ENCODE measurements around the gene SLC6A12.

The SLC6A12 gene

DNA sequence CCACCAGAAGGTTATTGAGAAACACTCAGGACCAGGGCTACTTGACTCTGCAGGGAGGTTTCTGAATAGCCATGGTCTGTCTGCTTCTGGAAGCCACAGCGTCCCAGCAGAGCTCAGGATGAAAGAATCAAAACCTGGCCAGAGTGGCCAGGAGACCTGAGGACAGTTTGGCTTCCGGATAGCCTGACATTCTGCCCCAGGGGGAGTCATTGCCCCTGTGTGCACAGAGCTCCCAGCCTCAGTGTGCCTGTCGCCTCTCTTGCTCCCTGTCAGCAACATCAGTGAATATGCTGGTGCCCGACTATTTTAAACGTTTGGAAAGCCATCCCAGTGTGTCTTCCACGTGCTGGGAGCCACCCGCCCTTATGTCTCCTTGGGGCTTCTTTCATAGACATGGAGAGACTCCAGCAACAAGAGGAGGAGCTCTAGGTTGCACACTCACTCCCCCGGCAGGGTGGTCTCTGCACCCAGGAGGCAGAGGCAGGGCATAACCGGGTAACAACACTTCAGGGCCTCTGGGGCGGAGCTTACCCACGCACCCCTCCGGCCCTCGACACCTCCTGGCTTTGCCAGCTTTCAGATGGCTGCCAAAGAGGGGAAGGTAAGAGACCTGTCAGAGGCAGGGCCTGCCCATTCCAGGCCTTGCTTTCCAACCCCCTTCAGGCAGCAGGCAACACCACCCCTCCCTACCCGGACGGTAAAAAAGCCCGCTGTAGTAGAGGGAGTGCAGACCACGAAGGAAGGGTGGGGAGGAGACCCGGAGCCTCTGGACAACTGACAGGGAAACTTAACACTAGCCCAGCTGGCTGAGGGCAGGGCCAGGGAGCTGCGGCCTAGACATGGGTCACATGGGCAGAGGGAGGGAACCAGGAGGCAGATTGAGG is 19.0 kb upstream of the SLC6A12 start:
- Histone ChIP-seq H3F3A (ENCODE audit: insufficient read depth, low read length) (no peaks in the 10 kb centered on the region), H3K4me2 (ENCODE audit: low read length) (no peak overlapping the region), H3K9me2 (ENCODE audit: low read depth, low read length) (no peaks in the 10 kb centered on the region), H3K27me3 (ENCODE audit: insufficient read depth, low read length) (peaks cover 8% of the 10 kb centered on the region; the same call in 1 of the 2 replicates), H3K27ac (ENCODE audit: low read depth, low read length, poor library complexity, severe bottlenecking) (no peak overlapping the region), H4K20me1 (ENCODE audit: insufficient read depth, low read length) (no peaks in the 10 kb centered on the region), H3K36me3 (ENCODE audit: insufficient read depth, low read length) (no peaks in the 10 kb centered on the region), H3K9me3 (ENCODE audit: low read length) (peaks cover 6% of the 10 kb centered on the region), H3K4me3 (ENCODE audit: low read depth, low read length, poor library complexity, severe bottlenecking) (no peak overlapping the region), H3K79me2 (ENCODE audit: insufficient read depth, low read length) (no peaks in the 10 kb centered on the region), H2AFZ (ENCODE audit: low read length) (no peak overlapping the region), H3K4me1 (ENCODE audit: insufficient read depth, low read length, severe bottlenecking) (no peaks in the 10 kb centered on the region), H3K9ac (ENCODE audit: low read length) (no peak overlapping the region)
- TF ChIP-seq, protein P1, sequence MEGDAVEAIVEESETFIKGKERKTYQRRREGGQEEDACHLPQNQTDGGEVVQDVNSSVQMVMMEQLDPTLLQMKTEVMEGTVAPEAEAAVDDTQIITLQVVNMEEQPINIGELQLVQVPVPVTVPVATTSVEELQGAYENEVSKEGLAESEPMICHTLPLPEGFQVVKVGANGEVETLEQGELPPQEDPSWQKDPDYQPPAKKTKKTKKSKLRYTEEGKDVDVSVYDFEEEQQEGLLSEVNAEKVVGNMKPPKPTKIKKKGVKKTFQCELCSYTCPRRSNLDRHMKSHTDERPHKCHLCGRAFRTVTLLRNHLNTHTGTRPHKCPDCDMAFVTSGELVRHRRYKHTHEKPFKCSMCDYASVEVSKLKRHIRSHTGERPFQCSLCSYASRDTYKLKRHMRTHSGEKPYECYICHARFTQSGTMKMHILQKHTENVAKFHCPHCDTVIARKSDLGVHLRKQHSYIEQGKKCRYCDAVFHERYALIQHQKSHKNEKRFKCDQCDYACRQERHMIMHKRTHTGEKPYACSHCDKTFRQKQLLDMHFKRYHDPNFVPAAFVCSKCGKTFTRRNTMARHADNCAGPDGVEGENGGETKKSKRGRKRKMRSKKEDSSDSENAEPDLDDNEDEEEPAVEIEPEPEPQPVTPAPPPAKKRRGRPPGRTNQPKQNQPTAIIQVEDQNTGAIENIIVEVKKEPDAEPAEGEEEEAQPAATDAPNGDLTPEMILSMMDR (IDR thresholded peaks at IDR 0.05; ENCODE audit: low read length), result no peak
- TF ChIP-seq EZH2 (IDR thresholded peaks at IDR 0.05; ENCODE audit: borderline replicate concordance, low read length), result no peak

DNA sequence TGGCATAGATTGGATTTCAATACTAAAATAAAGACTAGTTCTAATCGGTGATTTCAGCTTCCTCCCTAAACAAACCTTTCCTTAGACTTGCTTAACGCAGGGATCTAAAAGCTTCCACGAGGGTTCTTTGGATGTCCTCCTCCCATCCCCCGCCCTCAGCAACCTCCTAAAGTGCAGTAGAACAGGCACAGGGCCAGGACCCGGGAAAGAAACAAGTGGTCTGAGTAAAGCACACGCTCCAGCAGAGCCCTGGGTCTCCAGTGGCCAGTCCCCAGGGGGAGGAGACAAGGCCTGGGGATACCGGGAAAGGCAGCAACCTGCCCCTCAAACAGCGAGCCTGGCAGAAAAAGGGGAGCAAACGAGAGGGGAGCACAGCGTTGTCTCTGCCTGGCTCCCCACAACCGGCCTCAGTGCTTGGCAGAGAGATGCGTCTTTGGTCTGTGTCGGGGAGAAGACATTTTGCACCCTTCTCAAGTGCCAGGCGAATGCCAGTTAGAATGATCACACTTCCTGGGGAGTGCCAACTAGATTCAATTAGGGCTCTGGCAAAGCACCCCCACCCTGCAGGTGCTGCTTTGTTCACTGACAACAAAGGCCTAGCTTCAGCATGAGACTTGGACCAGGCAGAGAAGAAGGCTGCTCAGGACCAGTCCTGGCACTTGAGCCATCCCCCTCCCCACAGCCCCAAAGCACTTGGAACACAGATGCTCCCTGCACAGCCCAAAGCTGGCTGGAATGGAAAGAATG is 17.1 kb upstream of the SLC6A12 start:
- Histone ChIP-seq H3K9me2 (ENCODE audit: low read depth, low read length) (no peaks in the 10 kb centered on the region), H2AFZ (ENCODE audit: low read length) (no peak overlapping the region)

DNA sequence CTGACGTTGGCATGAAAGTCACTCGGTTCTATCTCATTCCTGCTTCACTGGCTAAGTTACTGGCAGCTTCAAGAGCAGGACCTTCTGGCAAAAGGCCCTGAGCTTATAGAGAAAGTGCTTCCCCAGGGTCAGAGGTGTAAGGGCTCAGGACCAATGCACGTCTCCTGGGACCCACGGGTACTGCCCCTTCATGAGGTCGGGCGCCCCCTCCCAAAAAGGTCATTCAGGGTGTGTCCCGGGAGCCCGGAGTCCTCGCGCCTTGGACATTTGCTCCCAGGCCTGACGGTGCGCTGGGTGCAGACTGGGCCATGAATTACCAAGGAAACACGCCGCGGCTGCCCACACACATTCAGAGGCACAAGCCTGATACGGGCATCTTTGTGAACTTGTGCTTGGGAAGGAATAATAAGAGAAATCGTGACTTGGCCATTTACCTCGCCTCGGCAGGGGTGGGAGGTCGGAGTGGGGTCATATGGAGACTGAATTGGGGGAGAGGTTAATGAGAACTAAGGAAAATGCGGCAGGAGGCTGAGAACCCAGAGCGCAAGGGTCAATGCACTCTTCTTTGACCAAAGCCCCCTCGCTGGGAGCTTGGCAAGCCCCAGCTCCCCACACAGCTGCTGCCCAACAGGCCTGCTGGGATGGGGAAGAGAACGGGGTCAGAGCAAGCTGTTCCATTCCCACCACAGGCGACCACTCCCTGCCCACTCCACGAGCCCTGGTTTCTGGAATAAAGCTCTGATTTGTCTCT is 15.7 kb upstream of the SLC6A12 start:
- Histone ChIP-seq H3K27me3 (ENCODE audit: insufficient read depth, low read length) (no peaks in the 10 kb centered on the region; the same call in 1 of the 2 replicates), H3K79me2 (ENCODE audit: insufficient read depth, low read length) (no peaks in the 10 kb centered on the region), H3K9me2 (ENCODE audit: low read depth, low read length) (no peaks in the 10 kb centered on the region), H4K20me1 (ENCODE audit: insufficient read depth, low read length) (no peaks in the 10 kb centered on the region), H3F3A (ENCODE audit: insufficient read depth, low read length) (no peaks in the 10 kb centered on the region), H3K27ac (ENCODE audit: low read depth, low read length, poor library complexity, severe bottlenecking) (no peak overlapping the region), H3K36me3 (ENCODE audit: insufficient read depth, low read length) (no peaks in the 10 kb centered on the region), H3K4me3 (ENCODE audit: low read depth, low read length, poor library complexity, severe bottlenecking) (no peak overlapping the region), H2AFZ (ENCODE audit: low read length) (no peak overlapping the region), H3K9ac (ENCODE audit: low read length) (no peak overlapping the region), H3K9me3 (ENCODE audit: low read length) (no peaks in the 10 kb centered on the region), H3K4me2 (ENCODE audit: low read length) (no peak overlapping the region), H3K4me1 (ENCODE audit: insufficient read depth, low read length, severe bottlenecking) (no peaks in the 10 kb centered on the region)
- TF ChIP-seq EZH2 (IDR thresholded peaks at IDR 0.05; ENCODE audit: borderline replicate concordance, low read length), result no peak
- TF ChIP-seq, protein P1 (IDR thresholded peaks at IDR 0.05; ENCODE audit: low read length), result no peak

More for the DNA sequence above, 17.1 kb upstream of the SLC6A12 start:
- Histone ChIP-seq H3K36me3 (ENCODE audit: insufficient read depth, low read length) (no peaks in the 10 kb centered on the region), H3K9ac (ENCODE audit: low read length) (no peak overlapping the region), H3F3A (ENCODE audit: insufficient read depth, low read length) (no peaks in the 10 kb centered on the region), H3K4me3 (ENCODE audit: low read depth, low read length, poor library complexity, severe bottlenecking) (no peak overlapping the region), H3K79me2 (ENCODE audit: insufficient read depth, low read length) (no peaks in the 10 kb centered on the region), H3K9me3 (ENCODE audit: low read length) (no peaks in the 10 kb centered on the region; the same call in 1 of the 2 replicates), H3K4me2 (ENCODE audit: low read length) (no peak overlapping the region), H3K27ac (ENCODE audit: low read depth, low read length, poor library complexity, severe bottlenecking) (no peak overlapping the region), H3K4me1 (ENCODE audit: insufficient read depth, low read length, severe bottlenecking) (no peaks in the 10 kb centered on the region), H4K20me1 (ENCODE audit: insufficient read depth, low read length) (no peaks in the 10 kb centered on the region), H3K27me3 (ENCODE audit: insufficient read depth, low read length) (no peaks in the 10 kb centered on the region; the same call in 1 of the 2 replicates)
- TF ChIP-seq, protein P1 (IDR thresholded peaks at IDR 0.05; ENCODE audit: low read length), result no peak
- TF ChIP-seq EZH2 (IDR thresholded peaks at IDR 0.05; ENCODE audit: borderline replicate concordance, low read length), result no peak
